ENCODE results near the gene YPEL3.
"Not testable (repeated sequence)": the region's sequence is repeated elsewhere in the genome, so short reads cannot be mapped to it uniquely, and the experiment has no call there.

Gene YPEL3

DNA sequence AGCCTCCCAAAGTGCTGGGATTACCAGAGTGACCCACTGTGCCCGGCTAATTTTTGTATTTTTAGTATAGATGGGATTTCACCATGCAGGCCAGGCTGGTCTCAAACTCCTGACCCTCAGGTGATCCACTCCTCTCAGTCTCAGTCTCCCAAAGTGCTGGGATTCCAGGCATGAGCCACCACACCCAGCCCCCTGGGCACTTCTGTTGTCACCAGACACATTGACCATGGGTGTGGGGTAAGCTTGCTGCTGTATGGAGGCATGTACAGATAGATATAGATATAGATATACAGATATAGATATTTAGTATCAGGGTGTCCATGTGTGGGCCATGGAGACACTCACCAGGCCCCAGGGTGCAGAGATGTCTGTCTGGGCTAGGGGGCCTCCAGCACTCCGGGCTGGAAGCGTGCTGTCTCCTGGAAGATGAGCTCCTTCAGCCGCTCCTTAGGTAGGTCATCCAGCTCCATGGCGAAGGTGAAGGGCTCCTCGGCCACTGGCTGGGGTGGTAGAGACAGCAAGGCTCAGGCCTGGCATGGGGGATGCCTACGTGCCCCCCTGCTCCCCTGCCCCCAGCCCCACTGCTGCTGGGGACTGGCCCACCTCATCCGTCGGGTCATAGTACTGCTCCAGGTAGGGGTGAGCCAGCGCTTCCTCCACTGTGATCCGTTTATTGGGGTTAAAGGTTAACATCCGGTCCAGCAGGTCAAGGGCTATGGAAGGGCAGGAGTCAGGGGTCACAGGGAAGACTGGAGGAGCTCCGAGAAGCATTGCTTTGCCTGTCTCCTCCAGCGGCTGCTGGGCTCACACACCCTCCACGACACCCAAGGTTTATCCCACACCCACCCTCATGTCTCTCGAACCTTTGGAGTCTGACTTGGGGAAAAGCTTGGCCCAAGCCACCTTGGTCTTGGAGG lies 20.5 kb upstream of the YPEL3 start:
- DNase-seq (ENCODE audit: low spot score), result no peak

DNA sequence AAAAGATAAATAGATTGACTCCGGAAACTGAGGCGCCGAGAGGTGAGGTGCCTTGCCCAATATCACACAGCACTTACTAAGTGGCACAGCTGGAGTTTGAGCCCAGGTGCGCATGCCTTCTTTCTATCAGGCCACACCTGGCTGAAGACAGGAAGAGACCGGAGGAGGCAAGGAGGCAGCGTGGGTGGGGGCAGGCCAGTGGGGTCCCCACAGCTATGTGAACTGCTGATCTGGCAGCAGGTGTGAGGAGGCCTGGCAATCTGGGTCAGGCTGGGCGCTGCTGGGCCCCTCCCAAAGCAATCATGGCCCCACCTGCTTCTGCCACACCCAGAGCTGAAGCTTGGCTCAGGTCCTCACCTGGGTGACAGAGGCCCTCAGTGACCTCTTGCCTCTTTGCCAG lies 19.2 kb upstream of the YPEL3 start:
- DNase-seq (ENCODE audit: low spot score), result no peak

DNA sequence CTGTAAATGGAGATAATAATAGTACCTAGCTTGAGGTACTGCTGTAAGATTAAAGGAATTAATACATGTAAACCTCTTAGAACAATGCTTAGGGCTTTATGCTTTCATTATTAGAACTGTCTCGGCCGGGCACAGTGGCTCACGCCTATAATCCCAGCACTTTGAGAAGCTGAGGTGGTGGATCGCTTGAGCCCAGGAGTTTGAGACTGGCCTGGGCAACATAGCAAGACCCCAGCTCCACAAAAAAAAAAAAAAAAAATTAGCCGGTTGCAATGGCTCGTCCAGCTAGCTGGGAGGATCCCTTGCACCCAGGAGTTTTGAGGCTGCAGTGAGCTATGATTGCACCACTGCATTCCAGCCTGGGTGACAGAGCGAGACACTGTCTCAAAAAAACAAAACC lies 18.8 kb upstream of the YPEL3 start:
- DNase-seq (ENCODE audit: low spot score), result not testable (repeated sequence)

DNA sequence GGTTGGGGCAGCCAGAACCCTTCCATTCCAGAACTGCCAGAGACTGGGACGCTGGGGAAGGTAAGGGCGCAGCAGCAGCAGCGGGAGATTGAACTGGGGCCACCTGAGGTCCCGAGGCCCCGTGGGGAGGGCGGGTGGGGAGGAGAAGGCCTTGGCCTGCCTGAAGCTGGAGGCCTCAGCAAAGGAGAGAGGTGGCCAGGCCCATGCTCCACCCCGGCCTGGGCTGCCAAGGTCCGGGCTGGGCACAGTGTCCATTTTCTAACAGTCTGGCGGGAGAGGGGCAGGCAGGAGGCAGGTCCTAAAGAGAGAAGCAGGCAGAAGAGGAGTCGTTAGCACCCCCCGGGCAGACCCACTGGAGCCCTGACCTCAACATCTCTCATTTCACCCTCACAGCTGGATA lies 18.4 kb upstream of the YPEL3 start:
- no peak for DNase-seq (ENCODE audit: low spot score)

DNA sequence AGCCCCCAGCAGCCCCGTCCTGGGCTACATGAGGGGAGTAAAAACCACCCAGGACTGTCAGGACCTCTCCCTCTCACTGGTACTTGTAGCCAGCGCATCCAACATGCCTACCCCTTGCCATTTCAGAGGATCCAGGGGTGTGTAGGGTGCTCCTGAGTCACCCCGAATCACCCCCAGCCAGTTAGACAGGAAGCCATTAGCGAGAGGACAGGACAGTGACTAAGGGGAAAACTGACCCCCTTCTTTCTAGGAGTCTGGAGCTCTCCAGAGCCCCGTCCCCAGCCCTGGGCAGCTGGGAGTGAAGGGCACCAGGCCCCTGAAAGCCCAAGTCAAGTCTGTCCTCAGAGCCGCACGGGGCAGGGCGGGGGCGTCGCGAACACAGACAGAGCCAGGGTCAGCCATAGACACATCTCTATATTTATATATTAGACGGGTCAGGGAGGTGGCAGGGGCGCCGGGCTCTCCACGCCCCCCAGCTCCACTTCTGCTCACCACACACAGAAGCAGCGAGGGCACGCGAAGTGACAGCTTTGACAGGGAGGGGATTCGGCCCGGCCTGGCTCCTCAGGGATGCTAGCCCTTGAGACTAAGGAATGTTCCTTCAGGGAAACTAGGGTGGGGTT lies 17.8 kb upstream of the YPEL3 start:
- DNase-seq (ENCODE audit: low spot score), result no peak

DNA sequence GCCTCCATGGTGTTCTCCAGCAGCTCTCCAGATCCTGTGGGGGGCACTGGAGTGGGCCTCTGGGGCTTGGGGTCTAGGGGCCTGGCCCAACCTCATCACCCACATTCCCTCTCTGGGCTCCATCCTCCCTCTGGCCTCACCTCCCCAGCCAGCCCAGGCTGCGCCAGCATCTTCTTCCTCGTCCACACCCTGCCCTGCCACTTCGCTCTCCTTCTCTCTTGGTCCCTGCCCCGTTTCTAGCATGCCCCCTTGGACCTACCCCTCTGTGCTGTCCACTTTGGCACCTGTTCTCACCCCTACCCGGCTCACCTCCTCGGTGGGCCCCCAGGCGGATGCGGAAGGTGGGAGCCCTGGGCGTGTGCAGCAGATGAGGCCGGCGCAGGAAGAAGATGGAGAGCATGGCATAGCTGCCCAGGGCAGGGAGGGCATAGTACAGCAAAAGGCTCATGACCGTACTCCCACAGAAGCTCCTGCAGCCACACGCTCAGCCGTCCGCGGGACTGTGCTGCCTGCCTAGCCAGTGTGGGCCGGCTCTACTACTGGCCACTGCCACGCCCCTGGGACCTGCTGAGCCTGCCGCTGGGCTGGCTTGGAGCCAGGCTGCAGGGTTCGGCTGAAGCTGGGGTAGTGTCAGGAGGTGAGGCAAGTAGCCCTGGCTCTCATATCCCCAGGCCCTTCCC lies 17.2 kb upstream of the YPEL3 start, which contains the start of gene GDPD3:
TSS of gene GDPD3 (minus strand) at position 507 of the 680 bp plus-strand sequence. CDS start at position 448, 59 bp downstream.
- DNase-seq (ENCODE audit: low spot score), result no peak

GRCh38 chr16:30112197-30113030 lies 16.4 kb upstream of the YPEL3 start:
- no peak for DNase-seq (ENCODE audit: low spot score)

DNA sequence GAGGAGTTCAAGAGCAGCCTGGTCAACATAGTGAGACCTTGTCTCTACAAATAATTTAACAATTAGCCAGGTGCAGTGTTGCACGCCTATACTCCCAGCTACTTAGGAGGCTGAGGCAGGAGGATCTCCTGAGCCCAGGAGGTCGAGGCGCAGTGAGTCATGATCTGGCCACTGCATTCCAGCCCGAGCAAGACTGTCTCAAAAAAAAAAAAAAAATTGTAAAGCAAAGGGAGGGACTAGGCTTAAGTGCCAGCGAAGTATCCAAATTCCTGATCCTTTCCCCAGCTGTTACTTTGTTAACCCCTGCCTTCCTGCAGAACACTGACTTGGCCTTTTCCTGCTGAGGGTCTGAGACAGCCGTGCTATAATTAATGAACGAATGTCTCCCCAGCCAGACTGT lies 14.6 kb upstream of the YPEL3 start:
- no peak for DNase-seq (ENCODE audit: low spot score)

- no peak for DNase-seq (ENCODE audit: low spot score)
These were observed 12.2 kb upstream of the YPEL3 start for GRCh38 chr16:30108059-30108850.

GRCh38 chr16:30104492-30104891 lies 8.5 kb upstream of the YPEL3 start:
- no peak for DNase-seq (ENCODE audit: low spot score)

GRCh38 chr16:30104090-30104489 lies 8.1 kb upstream of the YPEL3 start:
- DNase-seq (ENCODE audit: low spot score), result no peak

- DNase-seq (ENCODE audit: low spot score), result no peak
These were observed 1.0 kb upstream of the YPEL3 start for GRCh38 chr16:30096862-30097563.

GRCh38 chr16:30095166-30096078 lies 591 bp downstream of the YPEL3 start:
- DNase-seq (ENCODE audit: low spot score), result no peak

GRCh38 chr16:30094541-30095165 lies 1.4 kb downstream of the YPEL3 start:
- DNase-seq (ENCODE audit: low spot score), result no peak

- no peak for DNase-seq (ENCODE audit: low spot score)
These were observed 3.5 kb downstream of the YPEL3 start for GRCh38 chr16:30092373-30093010.

DNA sequence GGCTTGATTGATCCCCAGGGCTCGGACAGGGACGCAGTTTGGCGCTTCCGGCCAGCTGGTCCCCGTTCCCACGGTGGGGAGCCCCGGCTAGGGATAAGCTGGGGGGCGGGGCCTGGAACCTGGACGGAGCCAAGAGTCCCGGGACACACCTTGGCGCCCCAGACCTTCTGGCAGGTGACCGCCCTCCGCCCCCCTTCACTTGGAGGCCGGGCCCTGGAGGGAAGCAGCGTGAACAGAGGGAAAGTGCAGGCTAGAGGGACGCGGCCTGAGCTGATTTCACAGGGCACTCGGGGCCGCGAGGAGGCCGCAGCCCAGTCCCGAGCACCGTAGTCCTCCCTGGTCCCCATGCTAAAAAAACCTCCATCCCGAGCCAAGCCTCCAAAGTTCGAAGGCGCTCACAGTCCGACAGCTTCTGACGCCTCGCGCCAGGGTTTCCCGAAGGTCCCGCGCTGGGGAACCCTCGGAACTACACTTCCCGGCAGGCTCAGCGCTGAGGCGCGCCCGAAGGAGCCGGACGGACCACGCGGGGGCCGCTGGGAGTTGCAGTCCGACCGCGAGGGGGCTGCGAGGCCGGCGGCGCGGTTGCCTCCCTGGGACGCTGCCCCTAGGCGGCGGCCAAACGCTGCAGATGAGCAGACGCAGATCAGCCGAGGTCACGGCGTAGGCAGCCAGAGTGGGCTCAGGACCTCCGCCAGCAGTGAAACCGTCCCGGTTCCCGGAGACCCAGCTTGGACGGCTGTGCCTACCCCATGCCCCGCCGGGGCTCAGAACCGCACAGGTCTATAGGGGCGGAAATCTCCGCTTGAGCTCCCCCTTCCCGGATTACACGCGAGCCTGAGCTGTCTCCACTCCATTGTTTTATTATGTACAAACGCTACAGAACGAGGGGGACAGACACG lies 4.3 kb downstream of the YPEL3 start, which contains the start of gene TBX6:
TSS of gene TBX6 (minus strand) at position 451 of the 899 bp plus-strand sequence. CDS start 731 bp downstream, outside the sequence.
- peak; percentile 95 for DNase-seq (ENCODE audit: low spot score)

Data from left forelimb (tissue), 1 donor.